Endothelial cell of umbilical vein (primary cell): ENCODE data around the gene ITPRIP.

Experiments
- FOS ChIP-seq: IDR thresholded peaks from 2 replicates; pipeline ENCODE4 v1.6.1; 2011; ENCODE audit warnings: mild to moderate bottlenecking, low read length, moderate library complexity, borderline replicate concordance; ENCODE audit not compliant: insufficient read depth
- POLR2AphosphoS5 ChIP-seq: IDR thresholded peaks from 2 replicates; pipeline ENCODE4 v1.6.1; 2012; ENCODE audit warnings: low read depth, mild to moderate bottlenecking, control low read depth, low read length, moderate library complexity; ENCODE audit not compliant: insufficient read depth
- TF ChIP-seq, protein P1 (sequence below), 2 donors: IDR thresholded peaks; 1 replicate in 1 of 2; 2 replicates in 1 of 2; pipeline ENCODE4 v1.5.1; 2011; ENCODE audit warnings: low read length in 2 of 2, mild to moderate bottlenecking in 2 of 2, moderate library complexity in 2 of 2, control low read depth in 1 of 2, inconsistent platforms in 1 of 2, low read depth in 1 of 2; ENCODE audit not compliant: insufficient read depth in 1 of 2; ENCODE audit errors: extremely low read depth in 1 of 2

DNA sequence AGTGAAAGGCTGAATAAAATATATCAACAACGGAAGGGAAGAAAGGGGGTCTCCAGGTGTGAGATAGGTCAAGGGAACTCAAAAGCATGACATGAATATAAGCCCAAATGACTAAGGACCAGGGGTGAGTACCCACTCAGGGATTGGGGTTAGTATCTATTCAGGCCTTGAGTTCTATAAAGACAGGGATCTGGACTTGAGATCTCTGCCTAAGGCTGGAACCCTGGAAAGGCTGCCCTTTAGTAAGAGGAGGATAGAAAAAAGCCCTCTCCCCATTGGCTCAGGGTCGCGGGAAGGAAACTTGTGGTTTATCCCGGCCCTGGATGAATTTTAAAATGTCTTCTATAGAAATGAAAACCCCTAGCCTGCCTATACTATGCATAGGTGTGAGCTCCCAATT is 2.4 kb upstream of the ITPRIP start:
- TF ChIP-seq, protein P1, sequence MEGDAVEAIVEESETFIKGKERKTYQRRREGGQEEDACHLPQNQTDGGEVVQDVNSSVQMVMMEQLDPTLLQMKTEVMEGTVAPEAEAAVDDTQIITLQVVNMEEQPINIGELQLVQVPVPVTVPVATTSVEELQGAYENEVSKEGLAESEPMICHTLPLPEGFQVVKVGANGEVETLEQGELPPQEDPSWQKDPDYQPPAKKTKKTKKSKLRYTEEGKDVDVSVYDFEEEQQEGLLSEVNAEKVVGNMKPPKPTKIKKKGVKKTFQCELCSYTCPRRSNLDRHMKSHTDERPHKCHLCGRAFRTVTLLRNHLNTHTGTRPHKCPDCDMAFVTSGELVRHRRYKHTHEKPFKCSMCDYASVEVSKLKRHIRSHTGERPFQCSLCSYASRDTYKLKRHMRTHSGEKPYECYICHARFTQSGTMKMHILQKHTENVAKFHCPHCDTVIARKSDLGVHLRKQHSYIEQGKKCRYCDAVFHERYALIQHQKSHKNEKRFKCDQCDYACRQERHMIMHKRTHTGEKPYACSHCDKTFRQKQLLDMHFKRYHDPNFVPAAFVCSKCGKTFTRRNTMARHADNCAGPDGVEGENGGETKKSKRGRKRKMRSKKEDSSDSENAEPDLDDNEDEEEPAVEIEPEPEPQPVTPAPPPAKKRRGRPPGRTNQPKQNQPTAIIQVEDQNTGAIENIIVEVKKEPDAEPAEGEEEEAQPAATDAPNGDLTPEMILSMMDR (IDR thresholded peaks at IDR 0.05; ENCODE audit: extremely low read depth in 1 of 2, insufficient read depth in 1 of 2, low read depth in 1 of 2, low read length in 2 of 2), result no peak
- TF ChIP-seq FOS (no peak), POLR2AphosphoS5 (no peak)
